Skeletal muscle satellite cell (primary cell): ENCODE data around the gene CAMK1G.

Source experiments
- H3K27me3 ChIP-seq: 2 replicates; pipeline ENCODE4 v1.7.0; 2013; ENCODE audit warnings: low read length; ENCODE audit not compliant: control insufficient read depth, insufficient read depth
- H3K36me3 ChIP-seq: 2 replicates; pipeline ENCODE4 v1.7.0; 2013; ENCODE audit warnings: mild to moderate bottlenecking, control low read depth, low read length; ENCODE audit not compliant: insufficient read depth
- H3K4me1 ChIP-seq: 2 replicates; pipeline ENCODE4 v1.7.0; 2013; ENCODE audit warnings: low read length; ENCODE audit not compliant: control insufficient read depth, insufficient read depth
- H3K4me2 ChIP-seq: 2 replicates; pipeline ENCODE4 v1.7.0; 2013; ENCODE audit warnings: mild to moderate bottlenecking, low read length
- H3K4me3 ChIP-seq: 2 replicates; pipeline ENCODE4 v1.7.0; 2013; ENCODE audit warnings: low read length
- H3K9ac ChIP-seq: 2 replicates; pipeline ENCODE4 v1.7.0; 2013; ENCODE audit warnings: mild to moderate bottlenecking, low read depth, low read length, moderate library complexity
- H3K9me3 ChIP-seq: replicated peaks from 2 replicates; pipeline ENCODE4 v1.7.0; 2013; ENCODE audit warnings: mild to moderate bottlenecking, control low read depth, low read length

CAMK1G gene

DNA sequence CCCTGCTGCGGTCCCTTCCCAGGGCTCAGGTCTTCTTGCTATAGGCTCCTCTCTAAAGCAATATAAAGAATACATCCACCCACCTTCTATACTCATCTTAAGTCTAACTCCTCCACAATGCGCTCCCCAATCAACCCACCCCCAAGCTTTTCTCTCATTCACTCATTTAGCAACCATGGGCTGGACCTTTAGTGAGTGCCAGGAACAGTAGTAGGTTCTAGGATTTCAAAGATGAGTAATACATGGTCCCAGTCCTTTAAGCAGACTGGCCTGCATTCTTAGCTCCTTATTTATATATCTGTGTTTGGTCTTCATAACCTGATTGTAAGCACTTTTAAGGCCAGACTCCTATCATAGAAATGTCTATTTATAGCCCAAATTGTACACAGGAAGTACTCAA, 5.9 kb downstream of the CAMK1G start:
- H3K4me3 ChIP-seq, result no peak overlapping the region
- H3K4me2 ChIP-seq, result no peak overlapping the region
- H3K9me3 ChIP-seq, result no peaks in the 10 kb centered on the region
- H3K27me3 ChIP-seq, result peaks cover 35% of the 10 kb centered on the region
- no peaks in the 10 kb centered on the region for H3K4me1 ChIP-seq
- H3K9ac ChIP-seq, result no peak overlapping the region
- H3K36me3 ChIP-seq, result no peaks in the 10 kb centered on the region

DNA sequence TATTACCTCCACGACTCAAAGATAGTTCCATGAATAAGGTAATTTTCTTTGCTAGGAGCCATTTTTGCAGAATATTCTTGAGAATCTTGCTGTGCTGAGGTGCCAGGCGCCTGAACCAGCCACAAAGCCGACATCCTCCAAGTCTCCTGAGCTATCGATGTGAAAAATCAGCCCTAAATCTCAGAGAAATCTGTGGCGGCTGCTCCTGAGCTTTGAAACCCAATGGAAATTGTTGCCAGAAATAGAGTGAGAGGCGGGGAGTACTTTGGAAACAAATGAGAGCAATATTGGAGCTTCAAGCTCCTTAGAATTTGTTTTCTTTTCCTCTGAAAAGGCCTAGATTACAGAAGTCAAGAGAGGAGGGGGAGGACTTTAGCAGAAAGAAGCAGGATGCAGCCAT, 6.3 kb downstream of the CAMK1G start:
- no peaks in the 10 kb centered on the region for H3K9me3 ChIP-seq
- peaks cover 34% of the 10 kb centered on the region for H3K27me3 ChIP-seq
- no peak overlapping the region for H3K9ac ChIP-seq
- no peaks in the 10 kb centered on the region for H3K36me3 ChIP-seq
- no peaks in the 10 kb centered on the region for H3K4me1 ChIP-seq
- no peak overlapping the region for H3K4me3 ChIP-seq
- no peak overlapping the region for H3K4me2 ChIP-seq

DNA sequence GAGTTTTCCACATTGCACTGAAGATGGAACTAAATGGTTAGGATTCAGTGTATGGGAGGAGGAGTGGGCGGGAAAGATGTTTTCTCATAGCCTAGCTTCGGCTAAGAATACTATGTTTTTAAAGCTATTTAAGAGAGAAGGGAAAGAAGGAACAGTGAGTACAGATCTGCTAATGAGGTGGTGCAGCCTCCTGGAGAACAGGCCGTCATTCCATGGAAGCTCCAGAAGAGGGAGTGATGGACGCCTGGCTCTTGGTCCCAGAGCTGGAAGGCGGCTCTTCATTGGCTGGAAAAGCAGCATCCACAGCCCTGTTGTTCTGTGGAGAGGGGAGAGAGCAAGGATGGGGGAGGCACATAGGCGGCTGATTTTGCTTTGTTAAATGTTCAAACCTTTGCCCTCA, 6.9 kb downstream of the CAMK1G start:
- Histone ChIP-seq H3K4me2 (no peak overlapping the region), H3K9ac (no peak overlapping the region), H3K4me3 (no peak overlapping the region), H3K36me3 (no peaks in the 10 kb centered on the region), H3K27me3 (peaks cover 33% of the 10 kb centered on the region), H3K9me3 (no peaks in the 10 kb centered on the region), H3K4me1 (no peaks in the 10 kb centered on the region)

DNA sequence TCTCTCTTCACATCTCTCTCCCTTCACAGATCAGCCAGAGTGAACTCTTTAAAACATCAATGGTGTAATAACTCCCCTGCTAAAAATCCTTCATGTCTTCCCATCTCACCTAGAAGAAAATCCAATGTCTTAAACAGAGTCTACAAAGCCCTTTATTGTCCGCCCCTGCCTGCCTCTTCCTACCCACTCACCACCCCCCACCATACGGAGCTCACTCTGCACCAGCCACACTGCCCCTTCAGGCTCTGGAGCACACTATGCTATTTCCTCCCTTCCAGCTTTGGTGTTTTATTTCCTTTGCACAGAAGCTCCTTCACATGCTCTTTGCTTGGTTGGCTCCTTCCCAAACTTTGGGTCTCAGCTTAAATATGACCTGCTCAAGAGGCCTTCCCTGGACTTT, 10.2 kb downstream of the CAMK1G start:
- no peak overlapping the region for H3K9ac ChIP-seq
- no peak overlapping the region for H3K4me3 ChIP-seq
- no peaks in the 10 kb centered on the region for H3K4me1 ChIP-seq
- no peak overlapping the region for H3K4me2 ChIP-seq
- H3K36me3 ChIP-seq, result no peaks in the 10 kb centered on the region
- H3K9me3 ChIP-seq, result no peaks in the 10 kb centered on the region
- H3K27me3 ChIP-seq, result peaks cover 34% of the 10 kb centered on the region

DNA sequence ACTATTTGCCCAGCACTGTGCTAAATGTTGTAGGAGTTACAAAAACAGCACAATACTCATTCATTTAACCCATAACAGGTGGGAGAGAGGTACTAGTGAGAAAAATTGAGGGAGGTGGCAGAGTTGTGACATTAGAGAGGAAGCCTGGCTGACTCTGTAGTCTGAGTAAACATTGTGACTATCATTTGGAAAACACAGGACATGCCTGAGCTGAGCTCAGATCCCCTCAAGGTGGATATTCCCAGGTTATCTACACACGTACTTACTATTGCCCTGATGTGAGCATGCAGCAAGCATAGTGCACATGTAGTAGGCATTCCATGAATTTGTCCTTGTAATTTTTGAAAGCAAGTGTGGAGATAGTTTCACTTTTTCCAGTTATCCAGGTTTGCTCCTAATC, 10.9 kb downstream of the CAMK1G start:
- no peak overlapping the region for H3K9ac ChIP-seq
- H3K4me3 ChIP-seq, result no peak overlapping the region
- H3K36me3 ChIP-seq, result no peaks in the 10 kb centered on the region
- no peaks in the 10 kb centered on the region for H3K9me3 ChIP-seq
- H3K27me3 ChIP-seq, result peaks cover 35% of the 10 kb centered on the region
- H3K4me1 ChIP-seq, result no peaks in the 10 kb centered on the region
- H3K4me2 ChIP-seq, result no peak overlapping the region

DNA sequence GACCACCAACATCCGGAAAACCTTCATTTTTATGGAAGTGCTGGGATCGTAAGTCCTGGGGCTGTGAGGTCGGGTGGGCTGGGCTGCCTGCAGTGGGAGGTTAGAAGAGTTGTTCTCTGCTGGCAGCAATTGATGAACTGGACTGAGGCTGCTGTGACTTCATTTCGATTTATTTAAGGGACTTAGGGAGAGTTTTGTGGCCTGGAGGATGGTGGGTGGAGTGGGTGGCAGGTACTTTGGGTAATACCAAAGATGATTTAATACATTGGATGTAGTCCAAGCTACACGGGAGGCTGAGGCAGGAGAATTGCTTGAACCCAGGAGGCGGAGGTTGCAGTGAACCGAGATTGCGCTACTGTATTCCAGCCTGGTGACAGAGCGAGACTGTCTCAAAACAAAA, 11.5 kb downstream of the CAMK1G start:
- H3K9me3 ChIP-seq, result no peaks in the 10 kb centered on the region

DNA sequence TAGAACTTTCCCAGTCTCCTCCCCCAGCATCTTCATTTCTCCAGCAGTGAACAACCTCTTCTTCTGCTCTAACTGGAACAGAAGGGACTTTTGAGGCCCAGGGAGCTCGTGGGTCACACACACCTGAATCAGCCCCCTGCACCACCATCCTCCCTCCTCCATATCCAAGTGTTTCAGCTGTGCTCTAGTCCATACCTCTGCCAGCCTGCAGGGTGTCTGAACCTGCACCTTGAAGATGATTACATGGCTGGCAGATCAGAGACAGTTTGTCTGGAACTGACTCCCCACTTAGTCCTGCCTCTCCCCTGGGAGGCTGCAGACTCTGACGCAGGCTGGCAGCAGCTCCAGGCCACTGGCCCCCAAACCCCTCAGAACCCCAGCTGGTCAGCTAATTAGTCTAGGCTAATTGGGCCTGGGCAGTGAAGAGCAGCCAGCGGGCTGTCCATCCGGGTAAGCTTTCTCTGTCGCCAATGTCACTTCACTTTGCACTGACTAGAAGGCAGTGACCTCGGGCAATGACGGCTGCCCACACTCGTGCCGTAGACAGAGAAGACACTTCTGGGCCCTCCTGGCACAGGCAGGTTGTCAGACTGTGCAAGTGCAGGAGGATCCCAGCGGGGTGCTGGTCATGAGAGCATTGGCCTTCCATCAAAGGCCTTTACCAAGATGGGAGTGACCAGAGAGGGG, 12.2 kb downstream of the CAMK1G start:
- Histone ChIP-seq H3K4me3 (no peak overlapping the region), H3K9me3 (no peaks in the 10 kb centered on the region), H3K36me3 (no peaks in the 10 kb centered on the region), H3K9ac (no peak overlapping the region), H3K4me1 (no peaks in the 10 kb centered on the region), H3K4me2 (no peak overlapping the region), H3K27me3 (peaks cover 41% of the 10 kb centered on the region)

More for the DNA sequence above, 11.5 kb downstream of the CAMK1G start:
- H3K27me3 ChIP-seq, result peaks cover 41% of the 10 kb centered on the region
- no peak overlapping the region for H3K4me3 ChIP-seq
- H3K36me3 ChIP-seq, result no peaks in the 10 kb centered on the region
- no peaks in the 10 kb centered on the region for H3K4me1 ChIP-seq
- no peak overlapping the region for H3K4me2 ChIP-seq
- no peak overlapping the region for H3K9ac ChIP-seq

DNA sequence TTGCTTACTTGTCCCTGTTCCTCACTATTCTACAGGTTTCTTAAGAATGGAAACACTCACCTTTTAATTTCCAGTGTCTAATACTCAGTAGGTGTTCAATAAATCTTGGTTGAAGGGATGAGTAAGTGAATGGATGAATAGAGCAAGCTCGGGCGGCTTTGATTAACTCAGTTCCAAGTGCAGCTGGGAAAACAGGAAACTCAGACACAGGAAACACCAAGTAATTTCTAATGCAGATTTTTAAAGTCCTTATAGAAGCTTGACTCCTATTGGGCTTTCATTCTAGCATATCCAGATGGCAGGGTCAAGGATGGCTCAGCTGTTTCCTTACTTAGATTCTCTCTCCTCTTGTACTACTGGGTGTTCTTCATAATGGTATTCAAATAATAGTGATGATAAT, 14.0 kb downstream of the CAMK1G start:
- Histone ChIP-seq H3K36me3 (no peaks in the 10 kb centered on the region), H3K4me1 (no peaks in the 10 kb centered on the region), H3K9me3 (no peaks in the 10 kb centered on the region), H3K27me3 (peaks cover 40% of the 10 kb centered on the region), H3K4me3 (no peak overlapping the region), H3K9ac (no peak overlapping the region), H3K4me2 (no peak overlapping the region)

DNA sequence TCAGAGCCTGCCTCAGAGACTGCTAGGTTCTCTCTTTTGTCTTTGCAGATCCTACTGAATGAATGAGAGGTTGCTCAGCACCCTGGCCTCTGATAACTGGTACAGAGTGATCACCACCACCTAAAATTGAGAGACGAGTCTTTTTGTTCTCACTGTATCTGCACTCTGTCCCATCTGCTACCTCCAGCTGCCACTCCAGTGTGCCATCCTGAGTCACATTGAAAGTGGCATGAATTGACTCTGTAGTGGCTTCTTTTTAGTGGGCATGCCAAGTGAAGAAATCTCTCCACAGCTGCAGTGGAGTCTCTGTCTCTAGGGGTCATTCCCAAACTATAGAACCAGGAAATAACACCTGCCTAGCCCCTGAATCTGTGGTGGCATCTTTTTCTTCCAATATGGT, 14.7 kb downstream of the CAMK1G start:
- Histone ChIP-seq H3K4me1 (no peaks in the 10 kb centered on the region), H3K27me3 (peaks cover 37% of the 10 kb centered on the region), H3K4me2 (no peak overlapping the region), H3K36me3 (no peaks in the 10 kb centered on the region), H3K9ac (no peak overlapping the region), H3K9me3 (no peaks in the 10 kb centered on the region), H3K4me3 (no peak overlapping the region)

DNA sequence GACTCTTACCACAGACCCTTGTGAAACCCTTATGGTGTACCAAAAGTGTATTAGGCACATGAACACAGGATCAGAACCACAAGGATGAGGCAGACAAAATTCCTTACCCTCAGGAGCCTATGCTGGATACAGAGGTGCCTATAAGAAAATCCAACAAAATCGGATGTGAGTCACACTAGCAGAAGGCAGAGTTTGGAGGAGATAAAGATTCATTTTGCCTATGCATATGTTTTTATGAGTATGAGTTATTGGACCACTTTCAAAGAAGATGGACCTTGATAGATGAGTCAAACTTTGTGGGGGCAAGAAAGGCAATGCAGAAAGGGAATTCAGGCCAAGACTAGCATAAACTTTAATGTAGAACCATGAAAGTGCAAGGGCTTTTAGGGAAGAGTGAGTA, 17.0 kb downstream of the CAMK1G start:
- H3K9ac ChIP-seq, result no peak overlapping the region
- H3K4me1 ChIP-seq, result no peaks in the 10 kb centered on the region
- no peak overlapping the region for H3K4me2 ChIP-seq
- H3K4me3 ChIP-seq, result no peak overlapping the region
- H3K27me3 ChIP-seq, result peaks cover 21% of the 10 kb centered on the region
- H3K36me3 ChIP-seq, result no peaks in the 10 kb centered on the region
- H3K9me3 ChIP-seq, result no peaks in the 10 kb centered on the region

DNA sequence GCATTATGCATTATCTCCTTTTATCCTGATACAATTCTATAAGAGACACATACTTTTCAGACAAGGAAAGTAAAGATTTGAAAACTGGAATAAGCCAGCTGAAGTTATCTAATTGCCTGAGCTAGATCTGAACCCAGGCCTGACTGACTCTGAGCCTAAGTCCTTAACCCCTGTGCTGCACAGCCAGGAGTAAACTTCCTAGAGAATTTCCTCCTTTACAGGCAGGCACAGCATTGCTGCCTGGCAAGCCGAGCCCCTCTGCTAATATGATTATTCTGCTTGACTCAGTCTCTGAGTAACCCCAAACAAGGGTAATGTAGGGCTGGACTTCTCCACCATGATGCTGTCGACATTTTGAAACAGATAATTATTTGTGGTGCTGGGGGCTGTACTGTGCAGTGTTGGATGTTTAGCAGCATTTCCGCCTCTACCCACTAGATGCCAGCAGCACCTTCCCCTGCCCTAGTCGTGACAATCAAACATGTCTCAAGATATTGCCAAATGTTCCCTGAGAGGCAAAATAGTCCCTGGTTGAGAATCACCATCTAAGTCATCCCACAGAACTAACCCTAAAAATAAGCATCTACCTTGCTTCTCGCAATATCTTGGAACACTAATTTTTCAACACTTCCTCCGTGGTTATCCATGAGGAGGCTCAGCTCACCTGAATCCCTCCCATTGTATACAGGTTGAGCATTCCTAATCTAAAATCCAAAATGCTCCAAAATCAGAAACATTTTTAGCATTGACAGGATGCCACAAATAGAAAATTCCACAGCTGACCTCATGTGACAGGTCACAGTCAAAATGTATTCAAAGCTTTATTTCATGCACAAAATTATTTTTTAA, 18.5 kb downstream of the CAMK1G start:
- no peaks in the 10 kb centered on the region for H3K9me3 ChIP-seq
- H3K4me2 ChIP-seq, result no peak overlapping the region
- peaks cover 8% of the 10 kb centered on the region for H3K27me3 ChIP-seq
- H3K36me3 ChIP-seq, result no peaks in the 10 kb centered on the region
- H3K4me1 ChIP-seq, result no peaks in the 10 kb centered on the region
- no peak overlapping the region for H3K4me3 ChIP-seq
- H3K9ac ChIP-seq, result no peak overlapping the region

DNA sequence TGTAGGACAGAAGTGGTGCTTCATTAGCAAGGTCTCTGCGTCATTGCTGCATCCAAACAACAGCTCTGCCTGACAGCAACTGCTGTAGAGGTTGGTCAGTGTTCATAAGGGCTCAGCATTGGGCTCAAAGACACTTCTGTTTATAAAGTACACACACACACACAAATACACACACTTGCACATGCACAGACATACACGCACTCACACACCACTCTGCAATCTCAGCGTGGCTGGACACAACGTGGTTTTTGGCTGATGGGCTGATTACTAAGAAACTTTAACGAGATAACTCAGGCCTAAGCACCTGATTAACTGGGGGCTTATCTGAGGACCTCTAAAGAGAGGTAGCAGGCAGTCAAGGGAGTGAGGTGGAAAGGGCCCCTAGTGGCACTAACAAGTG, 20.4 kb downstream of the CAMK1G start:
- H3K9ac ChIP-seq, result no peak overlapping the region
- no peak overlapping the region for H3K4me2 ChIP-seq
- peaks cover 10% of the 10 kb centered on the region for H3K27me3 ChIP-seq
- H3K4me1 ChIP-seq, result no peaks in the 10 kb centered on the region
- H3K9me3 ChIP-seq, result no peaks in the 10 kb centered on the region
- no peak overlapping the region for H3K4me3 ChIP-seq
- H3K36me3 ChIP-seq, result no peaks in the 10 kb centered on the region
